ENCODE data around the gene THBD. TPM values are rescaled to one million over a fixed set of nuclear protein-coding genes. Genes with fewer than 3 reads are reported as not detected.

Gene THBD
- total RNA-seq, 4 donors from 2014 or later = 39.7 to 329 (median 241) TPM

DNA sequence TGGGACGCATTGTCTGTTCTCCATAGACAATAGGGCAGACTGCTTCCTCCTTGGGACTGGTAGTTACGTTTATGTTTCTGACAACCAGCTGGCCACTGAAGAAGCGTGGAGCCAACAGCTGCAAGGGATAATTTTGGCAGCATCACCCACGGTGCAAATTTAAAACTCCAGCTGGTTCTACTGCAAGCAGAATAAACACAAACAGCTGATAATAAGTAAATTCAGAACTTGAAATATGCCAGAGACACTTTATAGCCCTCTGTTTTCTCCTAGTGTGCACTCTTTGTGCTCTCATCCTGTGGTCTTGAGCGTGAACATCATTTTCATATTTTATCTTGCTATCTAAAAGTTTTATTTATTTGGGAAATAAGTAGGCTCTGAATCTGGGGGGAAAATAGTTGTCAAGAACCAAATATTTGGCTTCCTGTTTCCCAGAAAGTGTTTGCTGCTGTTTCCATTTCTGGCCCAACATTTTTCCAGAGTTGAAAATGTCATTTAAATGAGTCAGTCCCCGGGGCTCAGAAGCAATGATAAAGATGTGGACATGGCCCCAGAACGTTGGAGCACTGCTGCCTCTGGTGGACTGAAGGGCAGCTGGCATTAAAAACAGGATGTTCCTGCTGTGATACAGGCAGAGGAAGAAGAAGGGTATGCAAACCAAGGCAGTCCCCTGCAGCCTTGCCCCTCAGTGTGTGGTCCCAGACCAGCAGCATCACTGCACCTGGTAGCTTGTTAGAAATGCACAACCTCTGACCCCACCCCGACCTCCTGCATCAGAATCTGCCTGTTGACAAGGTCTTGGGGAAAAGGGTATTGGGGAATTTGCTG lies 12.5 kb upstream of the THBD start:
- H3K27ac ChIP-seq = peak overlapping the region; percentile 58
- DNase-seq (ENCODE audit: low spot score in 2 of 2) = no peak

DNA sequence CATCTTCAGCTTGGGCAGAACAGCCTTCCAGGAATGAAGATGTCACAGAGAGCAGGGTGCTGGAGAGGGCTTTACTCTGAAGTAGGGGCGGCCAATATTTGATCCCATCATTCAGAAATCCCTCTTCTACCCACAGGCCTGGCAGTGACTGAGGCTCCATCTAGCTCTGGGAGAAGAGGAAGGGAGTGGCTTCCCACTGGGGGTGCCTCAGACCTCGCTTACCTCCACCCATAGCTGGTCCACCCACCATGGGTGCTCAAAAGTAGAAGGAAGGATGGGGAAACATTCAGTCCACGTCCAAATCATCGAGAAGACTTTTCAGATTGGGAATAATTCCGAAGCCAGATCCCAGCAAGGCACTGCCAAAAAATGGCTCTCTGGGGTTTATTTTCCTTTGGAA lies 11.8 kb upstream of the THBD start:
- H3K4me1 ChIP-seq = peaks cover 17% of the 10 kb centered on the region
- peak overlapping the region; percentile 58 for H3K27ac ChIP-seq
- TF ChIP-seq POLR2AphosphoS5 (IDR thresholded peaks at IDR 0.05) (no peak), EP300 (IDR thresholded peaks at IDR 0.05) (no peak)
- no peaks in the 10 kb centered on the region for H3K9me3 ChIP-seq
- DNase-seq (ENCODE audit: low spot score in 2 of 2) = no peak
- no peak overlapping the region for H3K4me3 ChIP-seq
- no peaks in the 10 kb centered on the region for H3K36me3 ChIP-seq
- 61% methylated on average over 5 of the region's 5 CpGs for WGBS
- no peaks in the 10 kb centered on the region for H3K27me3 ChIP-seq

More for the DNA sequence above, 12.5 kb upstream of the THBD start:
- no peaks in the 10 kb centered on the region for H3K9me3 ChIP-seq
- H3K4me3 ChIP-seq = no peak overlapping the region
- H3K36me3 ChIP-seq = no peaks in the 10 kb centered on the region
- WGBS = 32% methylated on average over 8 of the region's 8 CpGs
- TF ChIP-seq POLR2A (IDR thresholded peaks at IDR 0.05) (no peak), POLR2AphosphoS5 (IDR thresholded peaks at IDR 0.05) (peak in 1 of 3 donors; percentile 18)
- TF ChIP-seq, protein P1, sequence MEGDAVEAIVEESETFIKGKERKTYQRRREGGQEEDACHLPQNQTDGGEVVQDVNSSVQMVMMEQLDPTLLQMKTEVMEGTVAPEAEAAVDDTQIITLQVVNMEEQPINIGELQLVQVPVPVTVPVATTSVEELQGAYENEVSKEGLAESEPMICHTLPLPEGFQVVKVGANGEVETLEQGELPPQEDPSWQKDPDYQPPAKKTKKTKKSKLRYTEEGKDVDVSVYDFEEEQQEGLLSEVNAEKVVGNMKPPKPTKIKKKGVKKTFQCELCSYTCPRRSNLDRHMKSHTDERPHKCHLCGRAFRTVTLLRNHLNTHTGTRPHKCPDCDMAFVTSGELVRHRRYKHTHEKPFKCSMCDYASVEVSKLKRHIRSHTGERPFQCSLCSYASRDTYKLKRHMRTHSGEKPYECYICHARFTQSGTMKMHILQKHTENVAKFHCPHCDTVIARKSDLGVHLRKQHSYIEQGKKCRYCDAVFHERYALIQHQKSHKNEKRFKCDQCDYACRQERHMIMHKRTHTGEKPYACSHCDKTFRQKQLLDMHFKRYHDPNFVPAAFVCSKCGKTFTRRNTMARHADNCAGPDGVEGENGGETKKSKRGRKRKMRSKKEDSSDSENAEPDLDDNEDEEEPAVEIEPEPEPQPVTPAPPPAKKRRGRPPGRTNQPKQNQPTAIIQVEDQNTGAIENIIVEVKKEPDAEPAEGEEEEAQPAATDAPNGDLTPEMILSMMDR (IDR thresholded peaks at IDR 0.05) = peak; percentile 14 to 55
- peaks cover 17% of the 10 kb centered on the region for H3K4me1 ChIP-seq
- no peaks in the 10 kb centered on the region for H3K27me3 ChIP-seq

DNA sequence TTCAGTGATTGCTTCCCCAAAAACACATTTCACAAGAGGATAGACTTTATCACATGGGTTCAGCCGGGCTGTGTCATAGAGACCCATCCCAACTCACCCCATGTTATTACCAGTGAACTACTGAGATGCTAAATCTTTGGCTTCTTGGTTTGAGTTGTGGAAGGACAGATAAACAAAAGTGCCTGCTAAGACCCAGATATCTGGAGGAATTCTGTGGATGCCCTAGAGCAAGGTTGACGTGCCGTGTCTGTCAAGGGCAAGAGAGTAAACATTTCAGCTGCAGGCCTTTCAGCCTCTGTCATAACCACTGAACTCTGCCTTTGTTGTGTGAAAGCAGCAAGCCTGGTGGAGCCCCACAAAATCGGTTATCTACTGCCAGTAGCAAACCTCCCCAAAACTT lies 11.2 kb upstream of the THBD start:
- H3K4me1 ChIP-seq = peaks cover 17% of the 10 kb centered on the region
- H3K27me3 ChIP-seq = no peaks in the 10 kb centered on the region
- H3K36me3 ChIP-seq = no peaks in the 10 kb centered on the region
- no peaks in the 10 kb centered on the region for H3K9me3 ChIP-seq
- TF ChIP-seq POLR2A (IDR thresholded peaks at IDR 0.05) = no peak
- TF ChIP-seq EP300 (IDR thresholded peaks at IDR 0.05) = no peak
- TF ChIP-seq, protein P1 (IDR thresholded peaks at IDR 0.05) = no peak
- TF ChIP-seq POLR2AphosphoS5 (IDR thresholded peaks at IDR 0.05) = no peak
- no peak for DNase-seq (ENCODE audit: low spot score in 2 of 2)
- H3K27ac ChIP-seq = peak overlapping the region; percentile 58
- 74% methylated on average over 4 of the region's 4 CpGs for WGBS
- no peak overlapping the region for H3K4me3 ChIP-seq

DNA sequence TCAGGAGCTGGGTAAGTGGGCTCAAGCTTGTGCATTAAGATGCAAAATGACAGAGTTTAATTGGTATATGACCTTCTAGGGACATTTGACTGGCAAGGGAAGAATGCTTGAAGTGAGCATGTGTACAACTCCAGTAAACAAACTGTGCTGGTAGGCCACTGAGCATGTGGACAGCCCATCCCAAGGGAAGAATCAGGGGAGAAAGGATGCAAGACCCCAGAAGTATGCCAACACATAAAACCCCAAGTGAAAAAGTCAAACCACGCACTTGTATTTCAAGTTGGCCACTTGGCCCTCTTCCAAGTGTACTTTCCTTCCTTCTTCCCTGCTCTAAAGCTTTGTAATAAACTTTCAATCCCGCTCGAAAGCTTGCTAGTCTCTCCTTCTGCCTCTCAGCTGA lies 10.4 kb upstream of the THBD start:
- WGBS = 57% methylated on average over 3 of the region's 3 CpGs
- Histone ChIP-seq H3K36me3 (no peaks in the 10 kb centered on the region), H3K27me3 (no peaks in the 10 kb centered on the region), H3K4me3 (no peak overlapping the region), H3K9me3 (no peaks in the 10 kb centered on the region), H3K27ac (no peak overlapping the region), H3K4me1 (peaks cover 17% of the 10 kb centered on the region)
- TF ChIP-seq EP300 (IDR thresholded peaks at IDR 0.05) = no peak
- TF ChIP-seq, protein P1 (IDR thresholded peaks at IDR 0.05) = no peak
- TF ChIP-seq POLR2AphosphoS5 (IDR thresholded peaks at IDR 0.05) = no peak
- no peak for TF ChIP-seq POLR2A (IDR thresholded peaks at IDR 0.05)
- DNase-seq (ENCODE audit: low spot score in 2 of 2) = no peak

DNA sequence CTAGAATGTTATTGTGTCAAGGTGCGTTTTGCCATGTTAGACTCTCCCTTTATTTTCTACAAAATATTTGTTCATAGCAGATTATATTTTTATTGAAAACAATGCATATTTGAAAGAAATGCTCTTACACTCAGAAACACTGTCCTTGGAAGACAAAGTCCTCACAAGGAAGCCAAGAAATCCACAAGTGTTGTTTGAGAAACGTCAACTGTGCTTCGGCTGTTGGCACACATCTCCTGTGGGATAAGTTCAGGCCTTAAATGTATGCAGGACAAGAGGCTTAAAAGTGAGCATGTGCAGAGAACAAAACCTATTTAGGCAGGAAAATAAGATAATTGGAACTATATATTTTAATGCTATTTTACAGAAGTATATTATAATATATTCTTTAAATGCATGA lies 9.5 kb upstream of the THBD start:
- 90% methylated on average over 3 of the region's 3 CpGs for WGBS
- DNase-seq (ENCODE audit: low spot score in 2 of 2) = no peak

More for the DNA sequence above, 9.5 kb upstream of the THBD start:
- no peaks in the 10 kb centered on the region for H3K36me3 ChIP-seq
- H3K4me1 ChIP-seq = peaks cover 17% of the 10 kb centered on the region
- H3K27me3 ChIP-seq = no peaks in the 10 kb centered on the region
- H3K4me3 ChIP-seq = no peak overlapping the region
- TF ChIP-seq, protein P1 (IDR thresholded peaks at IDR 0.05) = no peak
- TF ChIP-seq POLR2A (IDR thresholded peaks at IDR 0.05) = no peak
- TF ChIP-seq EP300 (IDR thresholded peaks at IDR 0.05) = no peak
- no peak for TF ChIP-seq POLR2AphosphoS5 (IDR thresholded peaks at IDR 0.05)
- no peak overlapping the region for H3K27ac ChIP-seq
- no peaks in the 10 kb centered on the region for H3K9me3 ChIP-seq
